GM21360 (cell line): ENCODE data around the gene STK17A.

Experiments used
- ATAC-seq: cut with Tn5 transposase; IDR thresholded peaks from one replicate; pipeline ENCODE4 v1.9.1; 2021; ENCODE audit warnings: mild to moderate bottlenecking, moderate library complexity; ENCODE audit not compliant: unreplicated experiment

Gene STK17A

DNA sequence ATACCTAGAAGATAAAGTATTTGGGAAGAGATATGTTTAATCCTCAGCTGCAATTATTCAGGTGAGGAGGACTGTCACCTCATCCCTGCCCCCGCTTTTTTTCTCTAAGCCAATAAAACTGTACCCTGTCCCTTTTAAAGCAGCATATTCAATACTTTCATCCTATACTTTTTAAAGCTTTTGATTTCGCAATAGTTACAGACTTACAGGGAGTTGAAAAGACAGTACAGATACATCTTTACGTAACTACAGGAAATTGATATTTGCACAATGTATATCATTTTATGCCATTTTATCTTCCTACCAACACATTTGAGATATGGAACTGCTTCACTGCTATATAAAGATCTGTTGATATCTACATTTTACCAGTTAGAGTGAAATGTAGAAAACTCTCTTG, 47.6 kb downstream of the STK17A start:
- ATAC-seq, result no peak

GRCh38 chr7:43631559-43631958, 48.7 kb downstream of the STK17A start:
- no peak for ATAC-seq

- ATAC-seq, result no peak
Observed at GRCh38 chr7:43632746-43633145, 49.8 kb downstream of the STK17A start.

- no peak for ATAC-seq
Observed at GRCh38 chr7:43634384-43634783, 51.5 kb downstream of the STK17A start.

DNA sequence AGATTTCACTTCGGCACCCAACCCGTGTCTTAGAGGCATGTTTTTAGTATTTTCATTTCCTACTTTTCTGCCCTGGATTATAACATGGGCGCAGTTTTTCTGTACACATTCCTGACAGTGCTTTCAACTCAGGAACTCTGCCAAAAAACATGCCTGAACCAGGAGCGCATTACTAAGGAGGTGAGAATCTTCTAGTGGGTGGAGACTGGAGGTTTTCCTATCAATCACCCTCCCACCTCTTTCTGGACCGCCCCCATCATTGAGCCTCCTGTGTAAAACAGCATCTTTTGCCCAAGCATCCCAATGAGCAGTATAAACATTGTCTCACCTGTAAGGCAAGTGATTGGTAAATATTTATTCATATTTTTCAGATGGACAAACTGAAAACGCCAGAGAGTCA, 53.2 kb downstream of the STK17A start:
- ATAC-seq, result no peak

- no peak for ATAC-seq
Observed at GRCh38 chr7:43637114-43637806, 54.4 kb downstream of the STK17A start.

GRCh38 chr7:43639858-43640491, 57.1 kb downstream of the STK17A start:
- ATAC-seq, result no peak

GRCh38 chr7:43640679-43641078, 57.8 kb downstream of the STK17A start:
- ATAC-seq, result no peak

DNA sequence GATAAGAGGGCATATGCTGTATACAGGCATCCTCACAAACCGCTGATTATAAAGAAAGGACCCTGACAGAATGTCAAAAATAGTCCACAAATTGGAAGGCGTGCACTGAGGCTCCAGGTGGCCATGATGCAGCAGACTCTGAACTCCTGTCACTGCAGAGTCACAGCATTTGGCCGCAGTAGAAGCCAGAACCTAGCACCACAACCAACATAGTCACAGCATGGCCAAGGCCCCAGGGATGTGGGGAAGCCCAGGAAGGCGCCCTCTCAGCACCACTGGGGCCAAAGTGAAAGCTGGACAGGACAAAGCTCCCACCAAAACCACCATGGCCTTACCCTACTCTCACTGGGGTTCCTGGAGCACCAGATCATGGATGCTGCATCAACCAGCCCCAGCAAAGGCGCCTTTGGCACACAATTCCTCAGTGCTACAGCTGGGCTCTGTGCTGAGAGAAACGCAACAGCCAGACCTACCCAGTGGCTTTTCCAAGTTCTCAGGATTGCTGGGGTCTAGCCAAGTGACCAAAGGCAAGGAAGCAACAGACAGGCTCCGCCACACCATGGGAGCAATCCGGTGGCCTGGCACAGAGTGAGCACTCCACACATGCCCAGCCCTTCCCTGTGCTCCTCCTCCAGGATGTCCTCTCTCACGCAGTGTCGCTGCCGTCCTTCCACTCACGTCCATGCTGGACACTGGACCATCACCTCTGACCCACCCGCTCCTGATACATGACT, 60.2 kb downstream of the STK17A start:
- ATAC-seq, result no peak

DNA sequence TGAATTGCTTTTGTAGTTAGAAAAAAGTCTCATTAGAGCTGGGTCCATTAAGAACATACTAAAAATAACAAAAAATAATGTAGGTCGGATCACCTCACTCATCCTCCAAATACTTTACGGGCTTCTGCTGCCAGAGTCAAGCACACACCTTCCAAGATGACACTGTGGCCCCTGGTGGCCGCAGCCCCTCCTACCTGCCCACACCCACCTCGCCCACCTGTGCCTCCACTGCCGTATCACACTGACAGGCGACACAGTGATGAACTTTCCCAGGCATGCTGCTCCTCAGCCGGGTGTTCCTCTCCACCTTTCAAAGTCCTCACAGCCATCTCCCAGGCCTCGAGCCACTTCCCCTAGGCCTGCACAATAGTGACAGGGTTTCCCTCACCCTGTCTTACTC, 60.9 kb downstream of the STK17A start:
- no peak for ATAC-seq

GRCh38 chr7:43645699-43646226, 62.9 kb downstream of the STK17A start:
- no peak for ATAC-seq

DNA sequence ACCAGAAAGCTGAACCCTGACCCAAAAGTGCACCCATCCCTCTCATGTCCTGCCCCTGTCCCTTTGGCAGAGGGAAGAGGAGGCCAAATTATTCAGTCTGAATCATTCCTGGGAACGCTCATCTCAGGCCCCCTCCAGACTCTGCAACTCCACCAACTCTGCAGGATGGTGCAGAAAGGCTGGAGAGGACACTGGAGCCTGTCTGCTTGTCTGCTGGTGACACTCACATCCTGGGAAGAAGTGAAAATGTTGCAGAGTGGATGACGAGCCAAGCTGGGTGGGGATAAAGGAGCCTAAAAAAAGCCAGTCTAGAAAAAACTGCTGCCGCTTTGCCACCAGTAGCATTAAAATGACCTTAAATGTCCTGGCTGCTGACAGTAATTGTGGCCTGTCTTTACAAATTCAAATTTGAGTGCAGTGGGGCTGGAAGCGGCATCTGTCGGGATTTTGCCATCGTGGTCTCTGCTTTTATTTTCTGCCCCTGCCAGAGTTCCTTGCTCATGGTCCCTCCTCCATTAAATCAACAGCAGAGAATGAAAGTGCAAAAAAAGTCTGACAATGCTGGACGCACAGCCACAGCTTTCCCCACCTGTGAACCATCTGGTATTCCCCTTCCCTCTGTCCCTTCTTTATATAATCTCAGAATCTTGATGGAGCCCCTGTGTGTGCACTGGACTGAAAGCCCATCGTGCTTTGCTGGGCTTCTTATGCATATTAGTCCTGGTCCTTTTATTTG, 63.9 kb downstream of the STK17A start:
- ATAC-seq, result no peak

DNA sequence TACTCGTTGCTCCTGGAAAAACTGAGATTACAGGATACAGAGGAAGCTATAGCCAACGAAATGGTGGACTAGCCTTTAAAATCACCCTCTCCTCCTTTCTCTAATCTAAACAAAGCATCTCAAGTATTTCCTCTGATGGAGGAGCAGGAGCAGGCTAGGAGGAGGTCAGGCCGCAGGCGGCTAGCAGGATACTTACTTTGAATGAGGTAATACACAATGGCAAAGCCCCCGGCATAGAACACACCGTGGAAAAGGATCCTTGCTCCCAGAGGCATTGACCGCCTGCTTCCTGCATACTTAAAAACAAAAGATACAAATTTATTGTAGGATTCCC, 64.4 kb downstream of the STK17A start:
- no peak for ATAC-seq

- ATAC-seq, result peak; percentile 15
Observed at GRCh38 chr7:43647673-43648472, 65.0 kb downstream of the STK17A start.

GRCh38 chr7:43648473-43649406, 65.8 kb downstream of the STK17A start:
- peak; percentile 51 for ATAC-seq

- peak; percentile 48 for ATAC-seq
Observed at GRCh38 chr7:43649755-43650274, 66.9 kb downstream of the STK17A start.

GRCh38 chr7:43650457-43651052, 67.6 kb downstream of the STK17A start:
- ATAC-seq, result no peak

DNA sequence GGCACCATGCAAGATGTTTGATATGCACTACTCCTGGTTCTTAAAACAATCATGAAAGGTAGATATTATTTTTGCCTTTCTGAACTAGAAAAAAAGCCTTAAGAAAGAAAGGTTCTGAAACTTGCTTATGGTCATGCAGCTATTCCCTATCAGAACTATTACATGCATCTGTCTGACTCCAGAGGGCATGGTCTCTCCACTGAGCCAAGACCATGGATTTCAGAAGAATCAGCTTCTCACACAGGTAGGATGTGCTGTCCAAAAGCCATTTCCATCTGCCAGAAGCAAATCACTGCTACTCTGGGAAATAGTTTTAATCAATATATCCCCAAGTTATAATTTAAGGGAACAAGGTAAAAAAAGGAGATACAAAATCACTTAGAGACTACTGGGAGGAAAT, 69.5 kb downstream of the STK17A start:
- no peak for ATAC-seq

- ATAC-seq, result no peak
Observed at GRCh38 chr7:43653466-43653865, 70.6 kb downstream of the STK17A start.
